Karpas-422 (cell line): Measurements from ENCODE around the gene OPA3. TPM values are rescaled to one million over a fixed set of nuclear protein-coding genes. Genes with fewer than 3 reads are reported as not detected.

Experiments used
- DNase-seq: peaks from one replicate; pipeline ENCODE4 v3.0.0-alpha.2; 2015
- H2AFZ ChIP-seq: fragments of 200-600 bp; sonication (generic); 2 replicates; pipeline ENCODE4 v1.6.1; 2014; ENCODE audit warnings: antibody characterized with exemption, low read length, mixed read lengths
- H3K27ac ChIP-seq: fragments of 200-600 bp; sonication (generic); 2 replicates; pipeline ENCODE4 v1.5.1; 2014; ENCODE audit warnings: mild to moderate bottlenecking, low read length, moderate library complexity
- H3K27me3 ChIP-seq: fragments of 200-600 bp; sonication (generic); 2 replicates; pipeline ENCODE4 v1.6.1; 2014; ENCODE audit warnings: low read length, mixed read lengths
- H3K36me3 ChIP-seq: fragments of 200-600 bp; sonication (generic); 2 replicates; pipeline ENCODE4 v1.6.1; 2014; ENCODE audit warnings: low read length, mixed read lengths; ENCODE audit not compliant: insufficient read depth
- H3K4me1 ChIP-seq: fragments of 200-600 bp; sonication (generic); 2 replicates; pipeline ENCODE4 v1.6.1; 2014; ENCODE audit warnings: mild to moderate bottlenecking, low read length, mixed read lengths
- H3K4me2 ChIP-seq: fragments of 200-600 bp; sonication (generic); 2 replicates; pipeline ENCODE4 v1.6.1; 2014; ENCODE audit warnings: low read length, low read depth, mild to moderate bottlenecking; ENCODE audit not compliant: poor library complexity, severe bottlenecking
- H3K4me3 ChIP-seq: fragments of 200-600 bp; sonication (generic); 2 replicates; pipeline ENCODE4 v1.5.1; 2014; ENCODE audit warnings: mild to moderate bottlenecking, antibody characterized with exemption, low read length, mixed read lengths
- H3K79me2 ChIP-seq: fragments of 200-600 bp; sonication (generic); 2 replicates; pipeline ENCODE4 v1.6.1; 2014; ENCODE audit warnings: mild to moderate bottlenecking, low read length, mixed read lengths
- H3K9ac ChIP-seq: fragments of 200-600 bp; sonication (generic); 2 replicates; pipeline ENCODE4 v1.6.0; 2014; ENCODE audit warnings: low read length
- H3K9me2 ChIP-seq: fragments of 200-600 bp; sonication (generic), shearing (Covaris generic); replicated peaks from 2 replicates; pipeline ENCODE4 v1.6.0; 2014; ENCODE audit warnings: mild to moderate bottlenecking, low read length, moderate library complexity; ENCODE audit not compliant: insufficient read depth
- H3K9me3 ChIP-seq: fragments of 300-700, 200-600 bp; sonication (generic); 2 replicates; pipeline ENCODE4 v1.6.1; 2014; ENCODE audit warnings: low read length, mixed read lengths
- H4K20me1 ChIP-seq: fragments of 200-600 bp; sonication (generic); 2 replicates; pipeline ENCODE4 v1.6.1; 2014; ENCODE audit warnings: mild to moderate bottlenecking, antibody characterized with exemption, low read length, low read depth; ENCODE audit not compliant: insufficient read depth
- total RNA-seq: library from RNA; depleted of rRNA; stranded (reverse); fragments of >200 nt; shearing (Covaris generic); gene quantifications from 2 replicates; pipeline ENCODE4 v1.2.3, GENCODE V29; 2014; ENCODE audit warnings: low replicate concordance

OPA3 gene
- total RNA-seq, 1 experiment from 2014 or later = 4.7 TPM

GRCh38 chr19:45564131-45564780 is 20.3 kb downstream of the OPA3 start:
- no peaks in the 10 kb centered on the region for H3K36me3 ChIP-seq
- peaks cover 12% of the 10 kb centered on the region for H3K4me1 ChIP-seq
- no peak overlapping the region for H2AFZ ChIP-seq
- no peaks in the 10 kb centered on the region for H3K9me2 ChIP-seq
- peak overlapping the region; percentile 26 for H3K4me2 ChIP-seq
- H4K20me1 ChIP-seq = no peaks in the 10 kb centered on the region
- no peaks in the 10 kb centered on the region for H3K9me3 ChIP-seq
- no peaks in the 10 kb centered on the region for H3K27me3 ChIP-seq
- peak overlapping the region; percentile 53 for H3K9ac ChIP-seq
- no peak overlapping the region for H3K4me3 ChIP-seq
- peaks cover 35% of the 10 kb centered on the region for H3K79me2 ChIP-seq
- no peak overlapping the region for H3K27ac ChIP-seq
- peak; percentile 51 for DNase-seq

- Histone ChIP-seq H3K27ac (no peak overlapping the region), H3K4me1 (peaks cover 15% of the 10 kb centered on the region), H3K79me2 (peaks cover 24% of the 10 kb centered on the region), H4K20me1 (no peaks in the 10 kb centered on the region), H2AFZ (no peak overlapping the region), H3K4me2 (no peak overlapping the region), H3K36me3 (no peaks in the 10 kb centered on the region), H3K27me3 (no peaks in the 10 kb centered on the region), H3K9ac (no peak overlapping the region), H3K9me3 (no peaks in the 10 kb centered on the region), H3K9me2 (no peaks in the 10 kb centered on the region), H3K4me3 (no peak overlapping the region)
- no peak for DNase-seq
These were observed 23.9 kb downstream of the OPA3 start for GRCh38 chr19:45560686-45561085.

GRCh38 chr19:45560038-45560437 is 24.6 kb downstream of the OPA3 start:
- Histone ChIP-seq H3K4me1 (peaks cover 15% of the 10 kb centered on the region), H3K27me3 (no peaks in the 10 kb centered on the region), H3K36me3 (no peaks in the 10 kb centered on the region), H3K9ac (no peak overlapping the region), H3K4me3 (no peak overlapping the region), H2AFZ (no peak overlapping the region), H3K79me2 (peaks cover 21% of the 10 kb centered on the region), H3K9me2 (no peaks in the 10 kb centered on the region), H3K4me2 (no peak overlapping the region), H3K27ac (no peak overlapping the region), H4K20me1 (no peaks in the 10 kb centered on the region), H3K9me3 (no peaks in the 10 kb centered on the region)
- DNase-seq = no peak

- H3K27me3 ChIP-seq = no peaks in the 10 kb centered on the region
- peak; percentile 94 for DNase-seq
These were observed 26.2 kb downstream of the OPA3 start for GRCh38 chr19:45558399-45558878.

GRCh38 chr19:45556835-45557234 is 27.8 kb downstream of the OPA3 start:
- no peaks in the 10 kb centered on the region for H3K27me3 ChIP-seq
- no peak overlapping the region for H3K4me3 ChIP-seq
- no peaks in the 10 kb centered on the region for H3K9me2 ChIP-seq
- H3K4me2 ChIP-seq = no peak overlapping the region
- H2AFZ ChIP-seq = no peak overlapping the region
- H3K27ac ChIP-seq = no peak overlapping the region
- DNase-seq = no peak
- no peaks in the 10 kb centered on the region for H3K36me3 ChIP-seq
- peaks cover 3% of the 10 kb centered on the region for H3K4me1 ChIP-seq
- no peaks in the 10 kb centered on the region for H3K9me3 ChIP-seq
- H4K20me1 ChIP-seq = no peaks in the 10 kb centered on the region
- H3K79me2 ChIP-seq = peaks cover 11% of the 10 kb centered on the region
- no peak overlapping the region for H3K9ac ChIP-seq

More at GRCh38 chr19:45558399-45558878, 26.2 kb downstream of the OPA3 start:
- H3K4me2 ChIP-seq = peak overlapping the region; percentile 41
- no peaks in the 10 kb centered on the region for H3K9me3 ChIP-seq
- H3K9me2 ChIP-seq = no peaks in the 10 kb centered on the region
- H3K79me2 ChIP-seq = peaks cover 14% of the 10 kb centered on the region
- no peak overlapping the region for H3K9ac ChIP-seq
- H3K27ac ChIP-seq = no peak overlapping the region
- no peaks in the 10 kb centered on the region for H3K36me3 ChIP-seq
- no peak overlapping the region for H3K4me3 ChIP-seq
- H2AFZ ChIP-seq = no peak overlapping the region
- H3K4me1 ChIP-seq = peaks cover 7% of the 10 kb centered on the region
- no peaks in the 10 kb centered on the region for H4K20me1 ChIP-seq

GRCh38 chr19:45554481-45554880 is 30.1 kb downstream of the OPA3 start:
- H2AFZ ChIP-seq = no peak overlapping the region
- no peaks in the 10 kb centered on the region for H3K27me3 ChIP-seq
- no peaks in the 10 kb centered on the region for H4K20me1 ChIP-seq
- no peak overlapping the region for H3K4me3 ChIP-seq
- H3K4me2 ChIP-seq = no peak overlapping the region
- H3K9ac ChIP-seq = no peak overlapping the region
- no peaks in the 10 kb centered on the region for H3K36me3 ChIP-seq
- no peak overlapping the region for H3K27ac ChIP-seq
- H3K9me3 ChIP-seq = no peaks in the 10 kb centered on the region
- peaks cover 3% of the 10 kb centered on the region for H3K4me1 ChIP-seq
- no peak for DNase-seq
- peaks cover 11% of the 10 kb centered on the region for H3K79me2 ChIP-seq
- H3K9me2 ChIP-seq = no peaks in the 10 kb centered on the region

GRCh38 chr19:45553464-45553863 is 31.1 kb downstream of the OPA3 start:
- peaks cover 11% of the 10 kb centered on the region for H3K79me2 ChIP-seq

GRCh38 chr19:45547965-45548609 is 36.5 kb downstream of the OPA3 start:
- Histone ChIP-seq H3K9ac (no peak overlapping the region), H3K4me2 (no peak overlapping the region), H2AFZ (no peak overlapping the region), H3K4me3 (no peak overlapping the region), H3K27ac (no peak overlapping the region), H3K79me2 (no peaks in the 10 kb centered on the region), H4K20me1 (no peaks in the 10 kb centered on the region), H3K27me3 (no peaks in the 10 kb centered on the region), H3K9me3 (no peaks in the 10 kb centered on the region), H3K4me1 (peaks cover 21% of the 10 kb centered on the region), H3K9me2 (no peaks in the 10 kb centered on the region), H3K36me3 (no peaks in the 10 kb centered on the region)
- no peak for DNase-seq

More at GRCh38 chr19:45553464-45553863, 31.1 kb downstream of the OPA3 start:
- Histone ChIP-seq H3K4me2 (no peak overlapping the region), H3K4me3 (no peak overlapping the region), H3K9me2 (no peaks in the 10 kb centered on the region), H3K36me3 (no peaks in the 10 kb centered on the region), H3K27me3 (no peaks in the 10 kb centered on the region), H4K20me1 (no peaks in the 10 kb centered on the region), H2AFZ (no peak overlapping the region), H3K27ac (no peak overlapping the region), H3K9ac (no peak overlapping the region), H3K9me3 (no peaks in the 10 kb centered on the region), H3K4me1 (peaks cover under 1% of the 10 kb centered on the region)
- DNase-seq = no peak
